Endodermal cell (in vitro differentiated cells): Measurements from ENCODE around the gene BEAN1. TPM values are rescaled to one million over a fixed set of nuclear protein-coding genes. Genes with fewer than 3 reads are reported as not detected.
A peak's percentile ranks its signal among the peaks of the same experiment; 100 is the strongest.

Experiments
- DNase-seq: peaks from one replicate; pipeline ENCODE4 v3.0.0-alpha.2; 2017
- H3K27ac ChIP-seq: 2 replicates; pipeline ENCODE4 v1.5.1; 2013; ENCODE audit warnings: mild to moderate bottlenecking, low read depth, low read length, moderate library complexity
- H3K27me3 ChIP-seq: 2 replicates; pipeline ENCODE4 v1.6.1; 2013; ENCODE audit warnings: mild to moderate bottlenecking, low read length, moderate library complexity; ENCODE audit not compliant: insufficient read depth, control insufficient read depth, poor library complexity, severe bottlenecking
- H3K36me3 ChIP-seq: 2 replicates; pipeline ENCODE4 v1.7.0; 2013; ENCODE audit warnings: mild to moderate bottlenecking, low read length, moderate library complexity; ENCODE audit not compliant: control insufficient read depth, insufficient read depth
- H3K4me1 ChIP-seq: one replicate; pipeline ENCODE4 v1.7.0; 2013; ENCODE audit warnings: low read length; ENCODE audit not compliant: control insufficient read depth, insufficient read depth
- H3K4me3 ChIP-seq: 2 replicates; pipeline ENCODE4 v1.5.1; 2013; ENCODE audit warnings: mild to moderate bottlenecking, low read length, moderate library complexity
- H3K9ac ChIP-seq: 2 replicates; pipeline ENCODE4 v1.6.1; 2013; ENCODE audit warnings: mild to moderate bottlenecking, low read length, moderate library complexity; ENCODE audit not compliant: poor library complexity, severe bottlenecking; ENCODE audit errors: extremely low read depth
- H3K9me3 ChIP-seq: 2 replicates; pipeline ENCODE4 v1.6.1; 2013; ENCODE audit warnings: mild to moderate bottlenecking, low read length, moderate library complexity; ENCODE audit not compliant: control insufficient read depth
- H3K27ac Mint-ChIP-seq: 2 replicates; pipeline ENCODE4 v1.8.0; 2020; ENCODE audit warnings: mixed read lengths
- H3K27me3 Mint-ChIP-seq: 2 replicates; pipeline ENCODE4 v1.8.0; 2021; ENCODE audit warnings: mild to moderate bottlenecking, mixed read lengths; ENCODE audit not compliant: insufficient read depth
- H3K36me3 Mint-ChIP-seq: 2 replicates; pipeline ENCODE4 v1.8.0; 2020; ENCODE audit warnings: low read depth, mixed read lengths
- H3K4me1 Mint-ChIP-seq: 2 replicates; pipeline ENCODE4 v1.8.0; 2020; ENCODE audit warnings: mixed read lengths
- H3K4me3 Mint-ChIP-seq: 2 replicates; pipeline ENCODE4 v1.8.0; 2020; ENCODE audit warnings: mild to moderate bottlenecking, moderate library complexity, mixed read lengths
- H3K9me3 Mint-ChIP-seq: 2 replicates; pipeline ENCODE4 v1.8.0; 2020; ENCODE audit warnings: mild to moderate bottlenecking, mixed read lengths
- WGBS, 2 experiments: methylation state at CpG; one replicate each; pipeline versions ENCODE4 v1.1.5 to v1.1.7; 2013; ENCODE audit warnings: missing lambda C conversion rate in 2 of 2, mixed read lengths in 1 of 2; ENCODE audit not compliant: insufficient coverage in 1 of 2, insufficient read length in 1 of 2; 5-methylcytosine and 5-hydroxymethylcytosine counted together
- total RNA-seq, 2 donors: library from RNA; stranded (reverse); fragmentation: NEBNext Ultra II Directional in 1 of 2; extraction: Animal tissue kit (Norgen Biotek cat#: 25700) in 1 of 2; gene quantifications; 2 replicates in 1 of 2; 3 replicates in 1 of 2; pipeline ENCODE4 v1.2.1, GENCODE V29; 2021
- TF ChIP-seq, protein P1 (sequence below): fragments of 200-600 bp; sonication (generic); conservative IDR thresholded peaks from 2 replicates; pipeline ENCODE4 v1.5.0; 2021; ENCODE audit warnings: antibody characterized with exemption, mild to moderate bottlenecking

BEAN1 gene
- total RNA-seq, 2 donors from 2014 or later = 0.18 TPM; not detected in 1

DNA sequence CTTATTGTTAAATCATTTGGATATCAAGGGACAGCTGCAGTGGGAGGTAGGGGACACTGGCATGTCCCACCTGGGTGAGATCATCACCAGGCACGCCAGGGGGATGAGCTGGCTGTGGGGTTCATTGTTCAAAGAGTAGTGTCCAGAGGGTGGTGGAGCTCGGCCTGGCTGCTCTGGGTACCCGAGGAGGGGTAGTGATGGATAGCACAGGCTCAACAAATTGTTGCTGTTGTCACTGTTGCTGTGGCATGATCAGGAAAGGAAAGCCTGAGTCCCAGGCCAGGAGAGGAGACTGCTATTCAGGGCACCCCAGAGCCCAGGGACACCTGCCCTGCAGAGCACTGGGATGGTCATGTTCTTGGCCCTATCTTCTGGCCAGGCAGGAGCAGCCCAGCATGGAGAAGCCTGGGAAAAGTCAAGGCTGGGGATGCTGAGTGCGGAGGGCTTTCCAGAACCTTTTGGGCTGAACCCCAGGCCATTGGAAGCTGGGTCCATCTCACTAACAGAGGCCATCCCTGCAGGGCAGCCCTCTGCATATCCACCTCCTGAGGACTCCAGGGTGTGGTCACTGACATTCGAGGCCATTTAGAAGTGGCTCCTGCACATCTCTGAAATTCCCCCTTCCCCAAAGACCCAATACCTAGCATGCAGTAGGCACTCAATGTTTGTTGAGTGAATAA is 12.1 kb downstream of the BEAN1 start:
- H3K36me3 Mint-ChIP-seq = no peaks in the 10 kb centered on the region
- 89 to 100% methylated on average over 1 to 5 of the region's 5 CpGs for WGBS, 2 experiments
- H3K9ac ChIP-seq = no peak overlapping the region
- TF ChIP-seq, protein P1, sequence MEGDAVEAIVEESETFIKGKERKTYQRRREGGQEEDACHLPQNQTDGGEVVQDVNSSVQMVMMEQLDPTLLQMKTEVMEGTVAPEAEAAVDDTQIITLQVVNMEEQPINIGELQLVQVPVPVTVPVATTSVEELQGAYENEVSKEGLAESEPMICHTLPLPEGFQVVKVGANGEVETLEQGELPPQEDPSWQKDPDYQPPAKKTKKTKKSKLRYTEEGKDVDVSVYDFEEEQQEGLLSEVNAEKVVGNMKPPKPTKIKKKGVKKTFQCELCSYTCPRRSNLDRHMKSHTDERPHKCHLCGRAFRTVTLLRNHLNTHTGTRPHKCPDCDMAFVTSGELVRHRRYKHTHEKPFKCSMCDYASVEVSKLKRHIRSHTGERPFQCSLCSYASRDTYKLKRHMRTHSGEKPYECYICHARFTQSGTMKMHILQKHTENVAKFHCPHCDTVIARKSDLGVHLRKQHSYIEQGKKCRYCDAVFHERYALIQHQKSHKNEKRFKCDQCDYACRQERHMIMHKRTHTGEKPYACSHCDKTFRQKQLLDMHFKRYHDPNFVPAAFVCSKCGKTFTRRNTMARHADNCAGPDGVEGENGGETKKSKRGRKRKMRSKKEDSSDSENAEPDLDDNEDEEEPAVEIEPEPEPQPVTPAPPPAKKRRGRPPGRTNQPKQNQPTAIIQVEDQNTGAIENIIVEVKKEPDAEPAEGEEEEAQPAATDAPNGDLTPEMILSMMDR = no peak
- no peaks in the 10 kb centered on the region for H3K36me3 ChIP-seq
- no peak overlapping the region for H3K27ac Mint-ChIP-seq
- no peak overlapping the region for H3K27ac ChIP-seq
- H3K9me3 Mint-ChIP-seq = no peaks in the 10 kb centered on the region
- no peaks in the 10 kb centered on the region for H3K9me3 ChIP-seq
- peaks cover 63% of the 10 kb centered on the region for H3K27me3 Mint-ChIP-seq
- no peaks in the 10 kb centered on the region for H3K4me1 ChIP-seq
- H3K4me1 Mint-ChIP-seq = peaks cover 4% of the 10 kb centered on the region
- H3K4me3 ChIP-seq = no peak overlapping the region
- no peak overlapping the region for H3K4me3 Mint-ChIP-seq
- DNase-seq = no peak
- no peaks in the 10 kb centered on the region for H3K27me3 ChIP-seq

DNA sequence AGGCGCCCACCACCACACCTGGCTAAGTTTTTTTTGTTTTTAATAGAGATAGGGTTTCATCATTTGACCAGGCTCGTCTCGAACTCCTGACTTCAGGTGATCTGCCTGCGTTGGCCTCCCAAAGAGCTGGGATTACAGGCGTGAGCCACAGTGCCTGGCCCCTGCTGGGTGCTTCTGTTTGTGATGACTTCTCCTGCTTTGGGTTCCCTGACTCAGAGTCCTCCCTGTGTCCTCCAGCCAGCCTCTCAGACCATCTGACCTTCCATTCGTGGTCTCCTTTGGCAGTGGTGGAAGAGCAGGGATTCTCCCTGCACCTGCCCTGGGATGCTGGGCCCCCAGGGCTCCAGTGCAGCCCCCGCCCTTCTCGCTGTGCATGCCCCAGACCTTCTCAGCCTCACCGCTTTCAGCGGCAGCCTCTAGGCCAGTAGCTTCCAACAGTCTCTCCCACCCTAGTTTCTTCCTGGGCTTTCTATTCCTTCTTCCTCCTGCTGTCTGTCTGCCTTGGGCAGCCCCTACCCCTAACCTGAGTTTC is 13.2 kb downstream of the BEAN1 start:
- TF ChIP-seq, protein P1 = no peak
- Histone ChIP-seq H3K4me1 (no peaks in the 10 kb centered on the region), H3K36me3 (no peaks in the 10 kb centered on the region), H3K9ac (no peak overlapping the region), H3K27me3 (no peaks in the 10 kb centered on the region), H3K4me3 (no peak overlapping the region), H3K27ac (no peak overlapping the region), H3K9me3 (no peaks in the 10 kb centered on the region)
- WGBS, 2 experiments = 87 to 92% methylated on average over 9 to 10 of the region's 10 CpGs
- no peak overlapping the region for H3K27ac Mint-ChIP-seq
- no peak overlapping the region for H3K4me3 Mint-ChIP-seq
- H3K27me3 Mint-ChIP-seq = peaks cover 54% of the 10 kb centered on the region
- H3K4me1 Mint-ChIP-seq = peaks cover 4% of the 10 kb centered on the region
- peak; percentile 39 for DNase-seq
- H3K9me3 Mint-ChIP-seq = no peaks in the 10 kb centered on the region
- no peaks in the 10 kb centered on the region for H3K36me3 Mint-ChIP-seq

DNA sequence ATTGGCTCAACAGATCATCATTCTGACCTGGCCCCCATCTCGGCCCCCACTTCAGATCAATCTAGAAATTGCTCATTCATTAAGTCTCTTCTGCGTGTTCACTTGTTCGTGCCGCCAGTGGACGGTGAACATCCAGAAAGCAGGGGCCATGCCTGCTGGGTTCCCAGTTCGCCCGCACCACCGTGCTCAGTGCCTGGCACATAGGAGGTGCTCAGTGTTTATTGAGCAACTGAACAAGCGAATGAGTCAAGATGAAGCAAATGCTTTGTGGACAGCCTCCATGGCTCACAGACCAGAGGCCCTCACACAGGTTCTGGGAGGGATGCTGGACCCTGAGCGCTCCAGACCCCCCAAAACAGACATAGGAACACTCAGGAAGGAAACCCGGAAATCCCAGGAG is 13.9 kb downstream of the BEAN1 start:
- Mint-ChIP-seq H3K27ac (no peak overlapping the region), H3K4me1 (peaks cover 4% of the 10 kb centered on the region), H3K9me3 (no peaks in the 10 kb centered on the region), H3K4me3 (no peak overlapping the region), H3K36me3 (no peaks in the 10 kb centered on the region), H3K27me3 (peaks cover 52% of the 10 kb centered on the region)
- Histone ChIP-seq H3K4me1 (no peaks in the 10 kb centered on the region), H3K4me3 (no peak overlapping the region), H3K27ac (no peak overlapping the region), H3K9ac (no peak overlapping the region), H3K27me3 (no peaks in the 10 kb centered on the region), H3K9me3 (no peaks in the 10 kb centered on the region), H3K36me3 (no peaks in the 10 kb centered on the region)
- WGBS, 2 experiments = 91 to 94% methylated on average over 2 to 11 of the region's 11 CpGs
- DNase-seq = peak; percentile 31
- TF ChIP-seq, protein P1 = no peak
